Measurements from ENCODE around the gene VAPA.
"Not testable (repeated sequence)": the region's sequence is repeated elsewhere in the genome, so short reads cannot be mapped to it uniquely, and the experiment has no call there.

Gene VAPA

GRCh38 chr18:9885170-9886004 lies 28.4 kb upstream of the VAPA start, which contains the start of gene TXNDC2:
TXNDC2 (plus strand) TSS chr18:9885973; CDS start chr18:9886681, 708 bp downstream.
- no peak for DNase-seq (ENCODE audit: low read depth in 1 of 2, low spot score in 1 of 2)

GRCh38 chr18:9886005-9886348 lies 27.8 kb upstream of the VAPA start:
- DNase-seq (ENCODE audit: low read depth in 1 of 2, low spot score in 1 of 2): no peak

- no peak for DNase-seq (ENCODE audit: low read depth in 1 of 2, low spot score in 1 of 2)
Measured at GRCh38 chr18:9887992-9888391, 25.8 kb upstream of the VAPA start.

- no peak for DNase-seq (ENCODE audit: low read depth in 1 of 2, low spot score in 1 of 2)
Measured at GRCh38 chr18:9890196-9890595, 23.6 kb upstream of the VAPA start.

GRCh38 chr18:9890957-9891356 lies 22.9 kb upstream of the VAPA start:
- DNase-seq (ENCODE audit: low read depth in 1 of 2, low spot score in 1 of 2): no peak

GRCh38 chr18:9891515-9891914 lies 22.3 kb upstream of the VAPA start:
- DNase-seq (ENCODE audit: low read depth in 1 of 2, low spot score in 1 of 2): not testable (repeated sequence)

GRCh38 chr18:9894454-9895068 lies 19.3 kb upstream of the VAPA start:
- no peak for DNase-seq (ENCODE audit: low read depth in 1 of 2, low spot score in 1 of 2)

GRCh38 chr18:9897129-9897528 lies 16.7 kb upstream of the VAPA start:
- DNase-seq (ENCODE audit: low read depth in 1 of 2, low spot score in 1 of 2): no peak

GRCh38 chr18:9897787-9898291 lies 16.0 kb upstream of the VAPA start:
- DNase-seq (ENCODE audit: low read depth in 1 of 2, low spot score in 1 of 2): not testable (repeated sequence)

- DNase-seq (ENCODE audit: low read depth in 1 of 2, low spot score in 1 of 2): no peak
Measured at GRCh38 chr18:9898792-9899549, 14.8 kb upstream of the VAPA start.

- not testable (repeated sequence) for DNase-seq (ENCODE audit: low read depth in 1 of 2, low spot score in 1 of 2)
Measured at GRCh38 chr18:9899550-9899930, 14.3 kb upstream of the VAPA start.

- DNase-seq (ENCODE audit: low read depth in 1 of 2, low spot score in 1 of 2): no peak
Measured at GRCh38 chr18:9900699-9901098, 13.1 kb upstream of the VAPA start.

GRCh38 chr18:9901377-9901776 lies 12.4 kb upstream of the VAPA start:
- no peak for DNase-seq (ENCODE audit: low read depth in 1 of 2, low spot score in 1 of 2)

- not testable (repeated sequence) for DNase-seq (ENCODE audit: low read depth in 1 of 2, low spot score in 1 of 2)
Measured at GRCh38 chr18:9902264-9902663, 11.6 kb upstream of the VAPA start.

GRCh38 chr18:9902832-9903231 lies 11.0 kb upstream of the VAPA start:
- no peak for DNase-seq (ENCODE audit: low read depth in 1 of 2, low spot score in 1 of 2)

GRCh38 chr18:9905401-9905922 lies 8.4 kb upstream of the VAPA start:
- DNase-seq (ENCODE audit: low read depth in 1 of 2, low spot score in 1 of 2): no peak

GRCh38 chr18:9906481-9906880 lies 7.3 kb upstream of the VAPA start:
- DNase-seq (ENCODE audit: low read depth in 1 of 2, low spot score in 1 of 2): no peak

- no peak for DNase-seq (ENCODE audit: low read depth in 1 of 2, low spot score in 1 of 2)
Measured at GRCh38 chr18:9907867-9908266, 5.9 kb upstream of the VAPA start.

GRCh38 chr18:9910071-9910470 lies 3.7 kb upstream of the VAPA start:
- no peak for DNase-seq (ENCODE audit: low read depth in 1 of 2, low spot score in 1 of 2)

- DNase-seq (ENCODE audit: low read depth in 1 of 2, low spot score in 1 of 2): no peak
Measured at GRCh38 chr18:9910661-9911060, 3.2 kb upstream of the VAPA start.

GRCh38 chr18:9911226-9911625 lies 2.6 kb upstream of the VAPA start:
- no peak for DNase-seq (ENCODE audit: low read depth in 1 of 2, low spot score in 1 of 2)

- DNase-seq (ENCODE audit: low read depth in 1 of 2, low spot score in 1 of 2): not testable (repeated sequence)
Measured at GRCh38 chr18:9912285-9912684, 1.5 kb upstream of the VAPA start.
